NCI-H1694 treated with DMSO at 0.1 percent for 48 hours (cell line): ENCODE measurements around the gene MED13.
"Not testable (repeated sequence)": the region's sequence is repeated elsewhere in the genome, so short reads cannot be mapped to it uniquely, and the experiment has no call there.

Experiments used
- DNase-seq: peaks from one replicate; lab custom pipeline; 2025; lab: John Stamatoyannopoulos, UW

The MED13 gene

GRCh38 chr17:61907361-61907760 is 157.7 kb downstream of the MED13 start:
- DNase-seq: no peak

GRCh38 chr17:61904094-61904710 is 160.9 kb downstream of the MED13 start:
- DNase-seq: no peak

- no peak for DNase-seq
These were observed 161.8 kb downstream of the MED13 start for GRCh38 chr17:61903251-61903650.

GRCh38 chr17:61897548-61898180 is 167.4 kb downstream of the MED13 start:
- no peak for DNase-seq

GRCh38 chr17:61895391-61895790 is 169.7 kb downstream of the MED13 start:
- no peak for DNase-seq

- DNase-seq: not testable (repeated sequence)
These were observed 170.8 kb downstream of the MED13 start for GRCh38 chr17:61894310-61894709.
